ENCODE data around the gene TMEM9.
"Not testable (repeated sequence)": the region's sequence is repeated elsewhere in the genome, so short reads cannot be mapped to it uniquely, and the experiment has no call there.

The TMEM9 gene

GRCh38 chr1:201164645-201165044, 10.4 kb upstream of the TMEM9 start (continued):
- no peak for TF ChIP-seq IKZF3 (tag by site-specific recombination; IDR thresholded peaks at IDR 0.05)
- no peak for TF ChIP-seq ZEB2 (tag by site-specific recombination; IDR thresholded peaks at IDR 0.05)
- TF ChIP-seq WT1 (tag by site-specific recombination; IDR thresholded peaks at IDR 0.05), result no peak
- no peak for TF ChIP-seq ZNF837 (tag by site-specific recombination; IDR thresholded peaks at IDR 0.05)

- TF ChIP-seq ZNF664 (tag by site-specific recombination; IDR thresholded peaks at IDR 0.05), result no peak
- TF ChIP-seq ZNF18 (tag by site-specific recombination; IDR thresholded peaks at IDR 0.05), result no peak
- no peak for TF ChIP-seq SETDB1 (IDR thresholded peaks at IDR 0.05; ENCODE audit: insufficient read length, low read length)
- TF ChIP-seq ZNF521 (tag by site-specific recombination; IDR thresholded peaks at IDR 0.05), result no peak
- no peak for TF ChIP-seq GFI1B (tag by site-specific recombination; IDR thresholded peaks at IDR 0.05)
- TF ChIP-seq ZNF175 (tag by site-specific recombination; IDR thresholded peaks at IDR 0.05), result no peak
- no peak for TF ChIP-seq KLF9 (tag by site-specific recombination; IDR thresholded peaks at IDR 0.05; ENCODE audit: low read depth)
- TF ChIP-seq ZNF792 (tag by site-specific recombination; IDR thresholded peaks at IDR 0.05), result no peak
- TF ChIP-seq ZNF391 (tag by site-specific recombination; IDR thresholded peaks at IDR 0.05; ENCODE audit: borderline replicate concordance, low read depth), result no peak
- TF ChIP-seq BCL6B (tag by site-specific recombination; IDR thresholded peaks at IDR 0.05), result no peak
- TF ChIP-seq GLI2 (tag by site-specific recombination; IDR thresholded peaks at IDR 0.05; ENCODE audit: borderline replicate concordance, low read depth), result no peak
- TF ChIP-seq ZNF155 (tag by site-specific recombination; IDR thresholded peaks at IDR 0.05), result no peak
- no peaks in the 10 kb centered on the region for H3K4me1 ChIP-seq (ENCODE audit: control insufficient read depth, insufficient read depth, low read length)
- H3K36me3 ChIP-seq (ENCODE audit: control insufficient read depth in 2 of 2, insufficient read depth in 1 of 2, low read length in 2 of 2), result no peaks in the 10 kb centered on the region
- no peak overlapping the region for H3K4me3 ChIP-seq (ENCODE audit: low read depth, low read length)
- ChIA-PET CTCF (interaction anchor here (1.7 kb wide), 1 partner anchor 14 kb away, joined by 3 read pairs; no protein-coding TSS in a partner anchor), POLR2A (interaction anchor here (1.3 kb wide), 1 partner anchor 13 kb away, joined by 3 read pairs; no protein-coding TSS in a partner anchor)
- H3K27ac ChIP-seq (ENCODE audit: extremely low read depth, low read depth, low read length), result no peak overlapping the region
- no peaks in the 10 kb centered on the region for H3K9me3 ChIP-seq (ENCODE audit: control insufficient read depth, insufficient read depth, low read depth, low read length)
These were observed 9.4 kb upstream of the TMEM9 start for GRCh38 chr1:201163707-201164106.

GRCh38 chr1:201163036-201163435, 8.8 kb upstream of the TMEM9 start:
- not testable (repeated sequence) for H3K9me3 ChIP-seq (ENCODE audit: control insufficient read depth, insufficient read depth, low read depth, low read length); H3K36me3 ChIP-seq (ENCODE audit: control insufficient read depth in 2 of 2, insufficient read depth in 1 of 2, low read length in 2 of 2); H3K4me3 ChIP-seq (ENCODE audit: low read depth, low read length); H3K27ac ChIP-seq (ENCODE audit: extremely low read depth, low read depth, low read length); H3K4me1 ChIP-seq (ENCODE audit: control insufficient read depth, insufficient read depth, low read length)
- TF ChIP-seq ZNF121 (tag by site-specific recombination; IDR thresholded peaks at IDR 0.05), result 0 out of 2 replicates have a peak, but pooled peaks have one; percentile 12
- POLR2A ChIA-PET, result interaction anchor here (1.3 kb wide), 1 partner anchor 12 kb away, joined by 3 read pairs; no protein-coding TSS in a partner anchor
- CTCF ChIA-PET, result interaction anchor here (1.7 kb wide), 1 partner anchor 14 kb away, joined by 3 read pairs; no protein-coding TSS in a partner anchor

GRCh38 chr1:201157949-201158348, 3.7 kb upstream of the TMEM9 start:
- no peaks in the 10 kb centered on the region; the same call in 1 of the 2 replicates for H3K4me1 ChIP-seq (ENCODE audit: control insufficient read depth, insufficient read depth, low read length)
- H3K4me3 ChIP-seq (ENCODE audit: low read depth, low read length), result no peak overlapping the region
- H3K36me3 ChIP-seq (ENCODE audit: control insufficient read depth in 2 of 2, insufficient read depth in 1 of 2, low read length in 2 of 2), result peaks cover 0 to 1% of the 10 kb centered on the region in 2 experiments; a peak in 1 of 3 replicates
- no peak for TF ChIP-seq ZBTB17 (tag by site-specific recombination; IDR thresholded peaks at IDR 0.05)
- no peak for TF ChIP-seq PBX3 (CRISPR knock-in tag; IDR thresholded peaks at IDR 0.05)
- no peaks in the 10 kb centered on the region for H3K9me3 ChIP-seq (ENCODE audit: control insufficient read depth, insufficient read depth, low read depth, low read length)
- ChIA-PET POLR2A (no interaction called here), CTCF (interaction anchor here (0.6 to 1.5 kb wide), 2 partner anchors 8 to 1489 kb away, joined by 3 to 6 read pairs; no protein-coding TSS in a partner anchor)
- H3K27ac ChIP-seq (ENCODE audit: extremely low read depth, low read depth, low read length), result no peak overlapping the region

All from HEK293 (cell line).